ENCODE measurements around the gene CD22. TPM values are rescaled to one million over a fixed set of nuclear protein-coding genes. Genes with fewer than 3 reads are reported as not detected.

The CD22 gene
- 0.51 to 1.6 TPM (median 0.63 TPM) in 5 replicates for total RNA-seq (2022; extraction: Qiagen RNA extraction; ENCODE audit: low read depth)

GRCh38 chr19:35328851-35329285 lies at the start of gene CD22:
Gene CD22, plus strand, starts transcription at chr19:35329187. Its CDS starts 2,854 bp downstream, at chr19:35332041.

DNA sequence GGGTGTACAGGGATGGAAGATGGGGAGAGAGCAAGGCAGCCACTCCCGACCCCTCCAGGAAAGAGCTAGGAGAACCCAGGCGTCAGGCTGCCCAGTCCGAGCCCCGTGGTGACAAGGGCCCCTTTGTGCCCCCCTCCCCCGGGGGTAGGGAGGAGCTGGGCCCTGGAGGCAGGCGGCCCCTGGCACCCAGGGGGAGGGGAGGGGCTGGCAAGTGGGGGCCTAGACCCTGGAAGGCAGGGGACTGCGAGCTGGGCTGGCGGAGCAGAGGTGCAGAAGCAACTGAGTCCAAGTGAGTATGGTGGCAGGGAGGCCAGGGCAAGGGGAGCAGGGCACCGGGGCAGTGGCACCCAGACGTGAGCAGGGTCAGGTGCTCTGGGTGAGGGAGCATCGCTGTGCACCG lies 37.1 kb upstream of the CD22 start, which contains the start of gene MAG:
TSS of gene MAG (plus strand) at position 246 of the 400 bp plus-strand sequence. CDS start 3,248 bp downstream, outside the sequence.

DNA sequence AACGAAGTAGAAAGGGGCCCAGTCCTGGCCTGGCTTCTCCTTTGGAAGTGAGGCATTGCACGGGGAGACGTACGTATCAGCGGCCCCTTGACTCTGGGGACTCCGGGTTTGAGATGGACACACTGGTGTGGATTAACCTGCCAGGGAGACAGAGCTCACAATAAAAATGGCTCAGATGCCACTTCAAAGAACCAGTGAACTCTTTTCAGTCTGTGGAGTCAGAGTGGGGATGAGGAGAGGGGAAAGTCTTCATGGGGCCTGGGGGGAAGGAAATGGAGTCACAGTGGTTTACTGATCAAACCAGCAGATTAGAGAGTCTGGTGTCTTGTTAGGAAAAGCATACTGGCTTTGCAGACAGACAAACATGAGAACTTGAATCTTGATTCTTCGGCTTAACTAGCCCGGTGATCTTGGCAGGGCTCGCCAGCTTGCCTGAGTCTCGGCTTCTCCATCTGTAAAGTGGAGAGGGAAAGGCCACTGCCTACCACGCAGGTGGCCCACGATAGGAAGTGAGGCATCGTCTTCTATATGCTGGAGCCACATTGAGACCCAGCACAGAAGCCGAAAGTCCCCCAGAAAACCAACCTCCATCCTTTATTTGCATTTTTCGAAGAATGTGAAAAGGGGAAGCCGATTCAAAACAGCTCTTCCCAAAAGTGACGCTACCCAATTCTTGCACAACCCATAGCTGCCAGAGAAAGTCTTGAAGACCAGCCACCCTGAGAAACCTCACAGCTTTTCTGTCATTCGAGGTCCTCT lies 18.4 kb downstream of the CD22 start, which contains the start of gene FFAR1:
TSS of gene FFAR1 (plus strand) at position 732 of the 759 bp plus-strand sequence. CDS start 3,650 bp downstream, outside the sequence.

DNA sequence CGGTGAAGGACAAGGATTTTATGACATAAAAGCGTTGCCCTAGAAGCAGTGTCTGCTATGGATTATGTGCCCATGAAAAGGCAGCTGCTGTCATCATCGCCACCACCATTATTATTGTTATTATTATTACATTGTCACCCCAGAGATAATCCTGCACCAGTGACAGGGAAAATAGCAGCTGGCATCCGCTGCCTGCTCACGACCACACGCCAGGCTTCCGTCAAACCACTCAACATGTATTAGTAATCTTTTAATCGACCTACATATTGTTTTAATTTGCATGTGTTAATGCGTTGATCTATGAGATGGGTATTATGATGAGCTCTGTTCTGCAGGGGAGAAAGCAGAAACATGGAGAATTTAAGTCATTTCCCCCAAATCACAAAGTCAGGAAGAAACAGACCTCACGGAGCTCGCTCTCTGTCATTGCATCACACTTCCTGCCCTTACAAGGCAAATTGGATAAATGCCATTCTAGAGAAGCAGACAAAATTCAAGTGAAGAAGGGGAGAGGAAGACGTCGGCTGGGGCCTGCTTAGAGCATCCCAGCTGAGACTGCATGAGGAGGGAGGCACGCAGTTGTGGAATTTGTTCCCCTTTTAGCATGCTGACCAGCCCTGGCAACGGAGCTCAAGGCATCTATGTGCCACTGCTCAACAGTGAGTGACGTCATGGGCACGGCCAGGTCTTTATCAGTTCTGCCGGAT lies 29.0 kb downstream of the CD22 start, which contains the start of gene FFAR3:
TSS of gene FFAR3 (plus strand) at position 594 of the 707 bp plus-strand sequence. CDS start 431 bp downstream, outside the sequence.

GRCh38 chr19:35370722-35371121 lies 41.7 kb downstream of the CD22 start, which contains the start of gene GPR42:
Gene GPR42, plus strand, starts transcription at chr19:35371068. Its CDS starts 292 bp downstream, at chr19:35371360.

Other genes with a start within 250 kb of the CD22 start
- 0.13 to 0.17 TPM in 2 of 5 replicates, not detected in the others for gene FXYD3, start 213.4 kb upstream of the CD22 start, total RNA-seq (2022; extraction: Qiagen RNA extraction; ENCODE audit: low read depth)
- gene LGI4, start 194.1 kb upstream of the CD22 start, total RNA-seq (2022; extraction: Qiagen RNA extraction; ENCODE audit: low read depth) = 0.09 to 0.31 TPM (median 0.20 TPM) in 4 of 5 replicates, not detected in the other
- gene FXYD1, start 190.4 kb upstream of the CD22 start, total RNA-seq (2022; extraction: Qiagen RNA extraction; ENCODE audit: low read depth) = not detected in 5 replicates
- gene FXYD7, start 185.9 kb upstream of the CD22 start, total RNA-seq (2022; extraction: Qiagen RNA extraction; ENCODE audit: low read depth) = 0.13 to 0.34 TPM (median 0.31 TPM) in 3 of 5 replicates, not detected in the others
- 192 to 247 TPM (median 204 TPM) in 5 replicates for gene FXYD5, start 174.5 kb upstream of the CD22 start, total RNA-seq (2022; extraction: Qiagen RNA extraction; ENCODE audit: low read depth)
- gene FAM187B, start 100.4 kb upstream of the CD22 start, total RNA-seq (2022; extraction: Qiagen RNA extraction; ENCODE audit: low read depth) = not detected in 5 replicates
- gene LSR, start 80.2 kb upstream of the CD22 start, total RNA-seq (2022; extraction: Qiagen RNA extraction; ENCODE audit: low read depth) = 8.0 to 10.9 TPM (median 8.8 TPM) in 5 replicates
- gene USF2, start 60.2 kb upstream of the CD22 start, total RNA-seq (2022; extraction: Qiagen RNA extraction; ENCODE audit: low read depth) = 118 to 169 TPM (median 142 TPM) in 5 replicates
- gene HAMP, start 46.7 kb upstream of the CD22 start, total RNA-seq (2022; extraction: Qiagen RNA extraction; ENCODE audit: low read depth) = 0.08 to 0.14 TPM in 2 of 5 replicates, not detected in the others
- gene MAG, start 37.0 kb upstream of the CD22 start, total RNA-seq (2022; extraction: Qiagen RNA extraction; ENCODE audit: low read depth) = not detected in 5 replicates
- not detected in 5 replicates for gene FFAR1, start 18.7 kb downstream of the CD22 start, total RNA-seq (2022; extraction: Qiagen RNA extraction; ENCODE audit: low read depth)
- not detected in 5 replicates for gene FFAR3, start 29.3 kb downstream of the CD22 start, total RNA-seq (2022; extraction: Qiagen RNA extraction; ENCODE audit: low read depth)
- gene GPR42, start 41.9 kb downstream of the CD22 start, total RNA-seq (2022; extraction: Qiagen RNA extraction; ENCODE audit: low read depth) = not detected in 5 replicates
- 0.05 TPM in 1 of 5 replicates, not detected in the others for gene FFAR2, start 119.1 kb downstream of the CD22 start, total RNA-seq (2022; extraction: Qiagen RNA extraction; ENCODE audit: low read depth)
- gene KRTDAP, start 161.3 kb downstream of the CD22 start, total RNA-seq (2022; extraction: Qiagen RNA extraction; ENCODE audit: low read depth) = not detected in 5 replicates
- gene DMKN, start 184.5 kb downstream of the CD22 start, total RNA-seq (2022; extraction: Qiagen RNA extraction; ENCODE audit: low read depth) = 27.3 to 37.1 TPM (median 33.6 TPM) in 5 replicates
- gene SBSN, start 199.1 kb downstream of the CD22 start, total RNA-seq (2022; extraction: Qiagen RNA extraction; ENCODE audit: low read depth) = 2.7 to 3.9 TPM (median 3.0 TPM) in 5 replicates
- gene GAPDHS, start 204.3 kb downstream of the CD22 start, total RNA-seq (2022; extraction: Qiagen RNA extraction; ENCODE audit: low read depth) = not detected in 5 replicates
- 350 to 445 TPM (median 403 TPM) in 5 replicates for gene TMEM147, start 216.4 kb downstream of the CD22 start, total RNA-seq (2022; extraction: Qiagen RNA extraction; ENCODE audit: low read depth)
- gene ATP4A, start 234.5 kb downstream of the CD22 start, total RNA-seq (2022; extraction: Qiagen RNA extraction; ENCODE audit: low read depth) = 0.10 TPM in 1 of 5 replicates, not detected in the others

Measured in A549 treated with DMSO at 1 μM for 4 hours (cell line).